H1 (cell line): ENCODE measurements around the gene RPL31. TPM values are rescaled to one million over a fixed set of nuclear protein-coding genes. Genes with fewer than 3 reads are reported as not detected.

Source experiments
- CTCF ChIA-PET: fragments of 300-600 bp; sonication (Branson Sonifier 250); formaldehyde crosslinking; loops from one replicate; lab custom pipeline; 2021; ENCODE audit not compliant: partially characterized antibody; lab: Charles Lee
- POLR2A ChIA-PET: fragments of 300-600 bp; sonication (Branson Sonifier 250); formaldehyde crosslinking; loops from one replicate; lab custom pipeline; 2021; ENCODE audit warnings: inconsistent platforms; ENCODE audit not compliant: partially characterized antibody; lab: Charles Lee
- DNase-seq, 2 experiments: peaks; one replicate each; pipeline versions ENCODE4 v3.0.0 to v3.0.0-alpha.2; 2010 to 2022; ENCODE audit warnings: low spot score in 2 of 2, low read depth in 1 of 2, mixed read lengths in 1 of 2
- FAIRE-seq: peaks from 2 replicates; lab custom pipeline; 2011; peaks lifted over from hg19 to GRCh38; lab: Jason Lieb, UNC
- H2AFZ ChIP-seq: 2 replicates; pipeline ENCODE4 v1.8.1; 2012; ENCODE audit warnings: low read length, inconsistent platforms
- H2AK5ac ChIP-seq: 2 replicates; pipeline ENCODE4 v1.6.1; 2013; ENCODE audit warnings: low read depth, low read length
- H2BK120ac ChIP-seq: replicated peaks from 2 replicates; pipeline ENCODE3; 2013; ENCODE audit warnings: low read depth, low read length, inconsistent platforms
- H2BK12ac ChIP-seq: 2 replicates; pipeline ENCODE4 v1.6.1; 2013; ENCODE audit warnings: low read depth, low read length
- H2BK15ac ChIP-seq: 2 replicates; pipeline ENCODE4 v1.6.1; 2013; ENCODE audit warnings: low read length
- H2BK20ac ChIP-seq: 2 replicates; pipeline ENCODE4 v1.6.1; 2013; ENCODE audit warnings: low read length
- H2BK5ac ChIP-seq: 2 replicates; pipeline ENCODE4 v1.6.1; 2013; ENCODE audit warnings: low read depth, low read length
- H3K14ac ChIP-seq: 2 replicates; pipeline ENCODE4 v1.6.1; 2013; ENCODE audit warnings: inconsistent platforms; ENCODE audit not compliant: insufficient read length
- H3K18ac ChIP-seq: 2 replicates; pipeline ENCODE4 v1.6.1; 2013; ENCODE audit warnings: low read length; ENCODE audit errors: extremely low read depth
- H3K23ac ChIP-seq: 2 replicates; pipeline ENCODE4 v1.6.1; 2013; ENCODE audit warnings: inconsistent platforms; ENCODE audit not compliant: insufficient read length
- H3K23me2 ChIP-seq: 2 replicates; pipeline ENCODE4 v1.6.1; 2013; ENCODE audit warnings: low read depth, low read length
- H3K27ac ChIP-seq: 2 replicates; pipeline ENCODE4 v1.6.1; 2011; ENCODE audit warnings: low read depth, low read length, inconsistent platforms
- H3K27me3 ChIP-seq, 4 experiments: replicated peaks in 1 of 4; 1 replicate in 1 of 4; 2 replicates in 3 of 4; pipeline versions ENCODE4 v1.6.1 to v1.8.1; 2011 to 2013; ENCODE audit warnings: low read length in 3 of 4, mild to moderate bottlenecking in 3 of 4, inconsistent platforms in 2 of 4, mixed read lengths in 2 of 4, moderate library complexity in 1 of 4; ENCODE audit not compliant: control insufficient read depth in 3 of 4, insufficient read depth in 3 of 4; ENCODE audit errors: extremely low read depth in 1 of 4
- H3K36me3 ChIP-seq, 4 experiments: 2 replicates each; pipeline versions ENCODE4 v1.6.1 to v1.8.1; 2011 to 2013; ENCODE audit warnings: mild to moderate bottlenecking in 4 of 4, low read length in 3 of 4, moderate library complexity in 2 of 4, control low read depth in 1 of 4, inconsistent platforms in 1 of 4; ENCODE audit not compliant: insufficient read depth in 4 of 4, control insufficient read depth in 2 of 4
- H3K4ac ChIP-seq: replicated peaks from 2 replicates; pipeline ENCODE3; 2013; ENCODE audit warnings: low read length, low read depth, mixed read lengths, inconsistent platforms; ENCODE audit not compliant: insufficient read length
- H3K4me1 ChIP-seq, 4 experiments: replicated peaks in 1 of 4; 1 replicate in 1 of 4; 2 replicates in 3 of 4; pipeline versions ENCODE4 v1.6.1 to v1.8.1; 2011 to 2013; ENCODE audit warnings: low read length in 3 of 4, inconsistent platforms in 2 of 4, mixed read lengths in 1 of 4; ENCODE audit not compliant: insufficient read depth in 4 of 4, control insufficient read depth in 3 of 4
- H3K4me2 ChIP-seq, 2 experiments: 2 replicates each; pipeline versions ENCODE4 v1.6.1 to v1.8.1; 2011 to 2013; ENCODE audit warnings: low read depth in 2 of 2, low read length in 2 of 2, control low read depth in 1 of 2, inconsistent platforms in 1 of 2, mild to moderate bottlenecking in 1 of 2; ENCODE audit not compliant: insufficient read depth in 1 of 2
- H3K4me3 ChIP-seq, 4 experiments: fragments of 200-600, 300-600 bp in 1 of 4; sonication (generic), shearing (Covaris generic), sonication (Bioruptor Twin) in 1 of 4; 2 replicates each; pipeline versions ENCODE4 v1.5.1 to v1.8.1; 2011 to 2016; ENCODE audit warnings: low read length in 4 of 4, low read depth in 3 of 4, control low read depth in 2 of 4, inconsistent platforms in 2 of 4, mild to moderate bottlenecking in 2 of 4, mixed read lengths in 1 of 4, moderate library complexity in 1 of 4; ENCODE audit not compliant: insufficient read depth in 2 of 4; ENCODE audit errors: extremely low read depth in 1 of 4
- H3K56ac ChIP-seq: replicated peaks from 2 replicates; pipeline ENCODE3; 2013; ENCODE audit warnings: low read depth, mild to moderate bottlenecking, mixed read lengths, low read length, inconsistent platforms; ENCODE audit not compliant: insufficient read length
- H3K79me1 ChIP-seq: 2 replicates; pipeline ENCODE4 v1.6.1; 2013; ENCODE audit warnings: low read depth, low read length, control low read depth
- H3K79me2 ChIP-seq, 2 experiments: 2 replicates each; pipeline versions ENCODE4 v1.6.1 to v1.8.1; 2012 to 2013; ENCODE audit warnings: low read length in 2 of 2, mild to moderate bottlenecking in 2 of 2, inconsistent platforms in 1 of 2; ENCODE audit not compliant: insufficient read depth in 2 of 2, control insufficient read depth in 1 of 2
- H3K9ac ChIP-seq, 4 experiments: replicated peaks in 1 of 4; 1 replicate in 1 of 4; 2 replicates in 3 of 4; pipeline versions ENCODE4 v1.6.1 to v1.8.1; 2011 to 2013; ENCODE audit warnings: low read depth in 3 of 4, low read length in 3 of 4, control low read depth in 2 of 4, mild to moderate bottlenecking in 2 of 4, moderate library complexity in 2 of 4, inconsistent platforms in 1 of 4; ENCODE audit errors: extremely low read depth in 1 of 4
- H3K9me3 ChIP-seq, 2 experiments: 2 replicates each; pipeline versions ENCODE4 v1.6.1 to v1.8.1; 2012 to 2013; ENCODE audit warnings: mild to moderate bottlenecking in 2 of 2, moderate library complexity in 2 of 2, control low read depth in 1 of 2, inconsistent platforms in 1 of 2, low read depth in 1 of 2, low read length in 1 of 2, mixed read lengths in 1 of 2; ENCODE audit not compliant: insufficient read depth in 2 of 2
- H4K20me1 ChIP-seq, 2 experiments: replicated peaks in 1 of 2; 2 replicates each; pipeline versions ENCODE3 to v1.8.1; 2011 to 2013; ENCODE audit warnings: inconsistent platforms in 2 of 2, low read length in 2 of 2, mild to moderate bottlenecking in 1 of 2; ENCODE audit not compliant: insufficient read depth in 2 of 2, control insufficient read depth in 1 of 2
- H4K5ac ChIP-seq: 2 replicates; pipeline ENCODE4 v1.6.1; 2013; ENCODE audit warnings: low read length, low read depth, mixed read lengths, inconsistent platforms; ENCODE audit not compliant: insufficient read length
- H4K8ac ChIP-seq: 2 replicates; pipeline ENCODE4 v1.8.0; 2013; ENCODE audit warnings: mild to moderate bottlenecking, moderate library complexity, low read length, inconsistent platforms; ENCODE audit not compliant: insufficient read depth; ENCODE audit errors: extremely low read depth
- H4K91ac ChIP-seq: replicated peaks from 2 replicates; pipeline ENCODE3; 2013; ENCODE audit warnings: low read length, mixed read lengths, inconsistent platforms; ENCODE audit not compliant: insufficient read length
- ATF2 ChIP-seq: IDR thresholded peaks from 2 replicates; pipeline ENCODE4 v1.6.1; 2012; ENCODE audit warnings: low read length, inconsistent platforms
- BCL11A ChIP-seq, 2 experiments: IDR thresholded peaks; one replicate each; pipeline ENCODE4 v1.6.1; 2011; ENCODE audit warnings: low read depth in 2 of 2, low read length in 2 of 2, mild to moderate bottlenecking in 2 of 2
- CBX8 ChIP-seq: fragments of 300-800, 300-1000 bp; sonication (generic); IDR thresholded peaks from 2 replicates; pipeline ENCODE4 v1.7.1; 2016; ENCODE audit warnings: low read depth, low read length, borderline replicate concordance
- E2F6 ChIP-seq: IDR thresholded peaks from 2 replicates; pipeline ENCODE4 v1.6.1; 2012; ENCODE audit warnings: inconsistent platforms
- JUND ChIP-seq: IDR thresholded peaks from 2 replicates; pipeline ENCODE4 v1.6.1; 2011; ENCODE audit warnings: mild to moderate bottlenecking, improper control_type of control experiment, low read length
- KDM4A ChIP-seq: IDR thresholded peaks from one replicate; pipeline ENCODE4 v1.7.1; 2012; ENCODE audit warnings: low read depth, mild to moderate bottlenecking, moderate library complexity, low read length, inconsistent platforms; ENCODE audit not compliant: severe bottlenecking
- MAFK ChIP-seq: IDR thresholded peaks from 2 replicates; pipeline ENCODE4 v1.6.1; 2012; ENCODE audit warnings: low read depth, mild to moderate bottlenecking, improper control_type of control experiment, low read length
- RBBP5 ChIP-seq: IDR thresholded peaks from 2 replicates; pipeline ENCODE4 v1.7.1; 2012; ENCODE audit warnings: low read depth, mild to moderate bottlenecking, inconsistent platforms, low read length, moderate library complexity, borderline replicate concordance
- TAF1 ChIP-seq: IDR thresholded peaks from 2 replicates; pipeline ENCODE4 v1.6.1; 2011; ENCODE audit warnings: mild to moderate bottlenecking, low read depth, low read length
- ZNF274 ChIP-seq: IDR thresholded peaks from 2 replicates; pipeline ENCODE4 v1.7.0; 2012; ENCODE audit warnings: low read length, borderline replicate concordance; ENCODE audit errors: extremely low read depth
- WGBS, 2 experiments: shearing (Covaris generic) in 1 of 2; methylation state at CpG; one replicate each; pipeline versions ENCODE4 v1.1.6 to v1.1.7; 2013 to 2015; ENCODE audit warnings: low lambda C conversion rate in 2 of 2, mixed read lengths in 2 of 2, inconsistent platforms in 1 of 2, low coverage in 1 of 2, missing lambda C conversion rate in 1 of 2; ENCODE audit not compliant: insufficient replicate concordance in 2 of 2, insufficient coverage in 1 of 2, insufficient read length in 1 of 2; ENCODE audit errors: extremely low coverage in 1 of 2, missing lambda C conversion rate in 1 of 2; 5-methylcytosine and 5-hydroxymethylcytosine counted together
- polyA plus RNA-seq, 7 experiments: library from polyadenylated mRNA; depleted of rRNA in 3 of 7; stranded (reverse) in 5 of 7; unstranded in 2 of 7; fragments of >200 nt in 5 of 7; fragments of 200-250 nt in 2 of 7; gene quantifications; 1 replicate in 5 of 7; 2 replicates in 1 of 7; 4 replicates in 1 of 7; pipeline versions ENCODE4 v1.2.1 to v1.2.3, GENCODE V29; 2011 to 2013; ENCODE audit warnings: missing spikeins in 2 of 7, mixed read lengths in 2 of 7
- total RNA-seq: library from RNA; stranded (reverse); fragmentation: NEBNext Ultra II Directional; extraction: Animal tissue kit (Norgen Biotek cat#: 25700); gene quantifications from 2 replicates; pipeline ENCODE4 v1.2.1, GENCODE V29; 2021

The RPL31 gene
- total and polyA plus RNA-seq, 2 of the 8 experiments (the other 6 are each of a cell fraction or from before 2014, with no cell fraction given), result 1,463 to 1,722 TPM

- Histone ChIP-seq H2AK5ac (no peak overlapping the region), H2AFZ (no peak overlapping the region), H3K9ac (no peak overlapping the region), H2BK20ac (no peak overlapping the region), H3K36me3 (peaks cover 0 to 4% (median 0%) of the 10 kb centered on the region in 4 experiments; a peak in 1 of 8 replicates), H3K27me3 (no peaks in the 10 kb centered on the region), H3K9me3 (no peaks in the 10 kb centered on the region), H2BK12ac (no peak overlapping the region), H3K56ac (no peak overlapping the region), H3K27ac (no peak overlapping the region), H3K79me1 (no peaks in the 10 kb centered on the region), H3K79me2 (no peaks in the 10 kb centered on the region), H2BK5ac (no peak overlapping the region), H3K23me2 (no peaks in the 10 kb centered on the region), H3K18ac (no peak overlapping the region), H3K4ac (no peak overlapping the region), H3K14ac (no peak overlapping the region), H4K20me1 (no peaks in the 10 kb centered on the region), H3K4me1 (no peaks in the 10 kb centered on the region; a peak in 1 of 7 replicates), H4K5ac (no peak overlapping the region), H4K8ac (no peak overlapping the region), H3K23ac (no peak overlapping the region), H2BK15ac (no peak overlapping the region), H2BK120ac (no peak overlapping the region), H4K91ac (no peak overlapping the region), H3K4me2 (no peak overlapping the region), H3K4me3 (no peak overlapping the region)
- DNase-seq (no peak), FAIRE-seq (no peak)
- ChIA-PET POLR2A (no interaction called here), CTCF (interaction anchor here (0.6 to 2.5 kb wide), 3 partner anchors 10 to 111 kb away, joined by 3 to 8 read pairs (median 3); no protein-coding TSS in a partner anchor)
- 94% methylated on average over 4 of the region's 4 CpGs; no CpG with 5 or more reads in 1 of the 2 experiments for WGBS, 2 experiments
- TF ChIP-seq JUND, result no peak
- TF ChIP-seq BCL11A (IDR thresholded peaks at IDR 0.05; ENCODE audit: low read depth in 2 of 2, low read length in 2 of 2), result no peak
- TF ChIP-seq ATF2, result no peak
- no peak for TF ChIP-seq E2F6
- TF ChIP-seq RBBP5, result no peak
- TF ChIP-seq KDM4A, result no peak
- no peak for TF ChIP-seq ZNF274
- TF ChIP-seq CBX8, result no peak
- no peak for TF ChIP-seq MAFK
- no peak for TF ChIP-seq TAF1
Observed at GRCh38 chr2:101041413-101041812, 39.3 kb downstream of the RPL31 start.
